Stimulated activated CD4-positive, alpha-beta T cell treated with anti-CD3 and anti-CD28 coated beads, Interleukin-1b, Interleukin-23, amount 100 ng/mL, for 4 hours (primary cell): ENCODE data around the gene CAMKMT.

Experiments used
- DNase-seq, 2 donors: peaks; one replicate each; pipeline ENCODE4 v3.0.0-alpha.2; 2020; ENCODE audit warnings: low read depth in 2 of 2

The CAMKMT gene

GRCh38 chr2:44649381-44649780, 287.6 kb downstream of the CAMKMT start:
- no peak for DNase-seq

GRCh38 chr2:44650796-44651195, 289.0 kb downstream of the CAMKMT start:
- DNase-seq: no peak

GRCh38 chr2:44651974-44652373, 290.2 kb downstream of the CAMKMT start:
- no peak for DNase-seq

GRCh38 chr2:44652701-44653100, 291.0 kb downstream of the CAMKMT start:
- DNase-seq: no peak

GRCh38 chr2:44655401-44655864, 293.7 kb downstream of the CAMKMT start:
- DNase-seq: no peak

- no peak for DNase-seq
Observed at GRCh38 chr2:44656460-44656859, 294.7 kb downstream of the CAMKMT start.

GRCh38 chr2:44663471-44664073, 301.8 kb downstream of the CAMKMT start:
- DNase-seq: no peak

- DNase-seq: no peak
Observed at GRCh38 chr2:44668336-44668735, 306.6 kb downstream of the CAMKMT start.

GRCh38 chr2:44671276-44671675, 309.5 kb downstream of the CAMKMT start:
- DNase-seq: no peak

GRCh38 chr2:44671916-44672315, 310.2 kb downstream of the CAMKMT start:
- no peak for DNase-seq

GRCh38 chr2:44672431-44672830, 310.7 kb downstream of the CAMKMT start:
- no peak for DNase-seq

- no peak for DNase-seq
Observed at GRCh38 chr2:44674473-44675284, 312.9 kb downstream of the CAMKMT start.

- no peak for DNase-seq
Observed at GRCh38 chr2:44676379-44676778, 314.6 kb downstream of the CAMKMT start.

- DNase-seq: no peak
Observed at GRCh38 chr2:44679584-44679983, 317.8 kb downstream of the CAMKMT start.

- no peak for DNase-seq
Observed at GRCh38 chr2:44679990-44680389, 318.2 kb downstream of the CAMKMT start.

- DNase-seq: no peak
Observed at GRCh38 chr2:44680424-44680971, 318.8 kb downstream of the CAMKMT start.

GRCh38 chr2:44680983-44681531, 319.3 kb downstream of the CAMKMT start:
- no peak for DNase-seq

- DNase-seq: no peak
Observed at GRCh38 chr2:44682459-44682858, 320.7 kb downstream of the CAMKMT start.

- no peak for DNase-seq
Observed at GRCh38 chr2:44684559-44684958, 322.8 kb downstream of the CAMKMT start.

GRCh38 chr2:44686561-44686960, 324.8 kb downstream of the CAMKMT start:
- DNase-seq: no peak

- no peak for DNase-seq
Observed at GRCh38 chr2:44687686-44688455, 326.1 kb downstream of the CAMKMT start.
